Glomerular visceral epithelial cell (primary cell): ENCODE measurements around the gene DCHS2.
A peak's percentile ranks its signal among the peaks of the same experiment; 100 is the strongest.

Source experiments
- DNase-seq: peaks from one replicate; pipeline ENCODE4 v3.0.0-alpha.2; 2016; ENCODE audit errors: extremely low spot score

DCHS2 gene, protein sequence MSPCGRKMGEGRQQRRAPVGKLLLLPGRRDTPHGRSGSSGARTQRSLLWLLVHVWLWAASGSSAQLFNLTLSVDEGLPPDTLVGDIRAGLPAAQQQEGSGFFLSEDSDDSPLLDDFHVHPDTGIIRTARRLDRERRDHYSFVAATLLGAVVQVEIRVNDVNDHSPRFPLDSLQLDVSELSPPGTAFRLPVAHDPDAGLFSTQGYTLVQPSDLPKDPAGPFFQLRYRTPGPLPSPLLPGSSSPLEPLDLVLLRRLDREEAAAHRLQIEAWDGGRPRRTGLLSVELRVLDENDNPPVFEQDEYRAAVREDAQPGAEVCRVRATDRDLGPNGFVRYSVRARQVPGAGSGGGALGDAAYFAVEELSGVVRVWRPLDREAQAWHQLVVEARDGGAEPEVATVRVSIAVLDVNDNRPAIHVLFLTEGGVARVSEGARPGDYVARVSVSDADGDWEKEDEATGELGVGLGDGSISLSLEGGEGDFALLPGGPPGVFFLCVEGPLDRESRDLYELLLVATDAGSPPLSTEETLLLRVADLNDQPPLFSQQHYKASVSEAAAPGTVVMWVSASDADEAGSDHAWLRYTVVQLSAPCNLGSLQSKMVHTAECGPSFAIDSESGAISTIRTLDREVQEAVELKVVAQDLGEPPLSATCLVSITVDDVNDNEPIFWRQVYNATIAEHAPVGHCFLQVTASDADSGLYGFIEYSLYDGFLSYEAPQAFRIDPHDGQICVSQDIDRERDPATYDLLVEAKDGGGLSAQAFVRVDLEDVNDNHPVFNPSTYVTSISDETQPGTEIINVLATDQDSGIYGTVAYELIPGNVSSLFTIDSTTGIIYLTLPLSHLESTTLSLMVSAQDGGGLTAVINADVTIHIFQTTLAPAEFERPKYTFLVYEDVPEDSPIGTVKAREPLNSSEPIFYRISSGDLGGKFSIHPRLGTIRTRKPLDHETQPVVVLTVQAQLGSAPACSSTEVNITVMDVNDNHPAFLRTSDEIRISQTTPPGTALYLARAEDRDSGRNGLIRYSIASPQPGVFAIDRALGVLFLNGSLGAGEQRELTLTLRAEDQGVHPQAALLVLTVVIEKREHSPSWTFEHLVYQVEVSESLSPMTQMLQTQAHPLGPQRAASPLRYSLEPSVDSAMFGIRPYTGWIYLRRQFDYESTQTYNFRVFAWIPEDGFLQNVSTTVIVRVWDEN (N-terminal part only)

GRCh38 chr4:154491341-154492271, at the start of gene DCHS2:
Gene DCHS2, minus strand, starts transcription at chr4:154491799. Its CDS starts 444 bp downstream, at chr4:154491355.
- DNase-seq: peak; percentile 35

DNA sequence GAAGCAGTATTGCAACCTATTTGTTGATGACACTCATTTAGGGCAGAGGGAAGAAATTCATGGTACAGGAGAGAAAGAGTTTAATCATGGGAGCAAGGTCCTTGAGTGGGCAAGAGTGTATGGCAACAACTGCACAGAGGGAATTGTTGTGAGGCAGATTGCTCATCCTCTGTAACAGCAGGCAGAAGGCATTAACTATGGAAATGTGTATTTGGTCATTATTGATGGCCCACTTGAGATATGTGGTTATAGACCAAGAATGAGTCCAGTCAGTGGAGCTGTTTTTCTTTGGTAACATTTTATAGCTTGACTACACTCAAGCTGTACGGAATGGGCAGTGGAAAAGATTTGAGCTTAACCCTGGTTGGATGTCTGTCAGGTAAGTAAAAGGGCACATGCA, 42.7 kb upstream of the DCHS2 start:
- no peak for DNase-seq

GRCh38 chr4:154529728-154530519, 38.3 kb upstream of the DCHS2 start:
- no peak for DNase-seq

DNA sequence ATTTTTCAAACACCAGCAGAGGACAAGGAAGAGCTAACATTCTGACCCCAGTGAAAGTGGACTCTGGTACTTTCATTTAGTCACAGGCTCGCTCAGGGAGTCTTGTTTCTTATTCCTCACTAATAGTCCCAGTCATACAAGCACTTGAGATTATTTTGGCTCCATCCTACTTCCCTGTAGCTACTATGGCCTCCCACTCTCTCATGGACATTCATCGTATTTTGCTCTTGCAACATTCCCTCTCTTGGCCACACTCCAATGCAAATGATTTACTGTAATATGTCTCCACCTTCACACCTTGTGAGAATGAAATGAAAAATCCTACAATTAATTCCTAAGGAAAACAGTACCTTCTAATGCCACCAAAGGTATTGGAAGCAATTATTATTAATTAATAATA, 37.3 kb upstream of the DCHS2 start:
- peak; percentile 11 for DNase-seq

DNA sequence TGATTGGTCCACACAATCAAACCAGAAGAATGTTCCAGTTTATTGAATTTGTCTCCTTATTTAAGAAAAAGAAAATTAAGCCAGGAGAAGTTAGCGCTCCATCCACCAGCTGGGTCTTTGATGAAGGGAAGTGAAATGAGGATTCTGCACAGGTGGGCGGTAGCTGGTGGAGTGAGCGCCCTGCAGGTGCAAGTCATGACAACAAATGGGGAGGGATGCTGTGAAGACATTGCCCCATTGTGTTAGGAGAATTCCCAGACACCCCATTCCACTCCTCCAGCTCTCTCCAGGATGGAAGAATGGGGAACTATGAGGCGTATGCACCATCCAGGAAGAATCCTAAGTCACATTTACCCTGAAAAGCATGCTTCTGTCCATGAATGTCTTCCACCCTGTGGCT, 35.7 kb upstream of the DCHS2 start:
- no peak for DNase-seq

DNA sequence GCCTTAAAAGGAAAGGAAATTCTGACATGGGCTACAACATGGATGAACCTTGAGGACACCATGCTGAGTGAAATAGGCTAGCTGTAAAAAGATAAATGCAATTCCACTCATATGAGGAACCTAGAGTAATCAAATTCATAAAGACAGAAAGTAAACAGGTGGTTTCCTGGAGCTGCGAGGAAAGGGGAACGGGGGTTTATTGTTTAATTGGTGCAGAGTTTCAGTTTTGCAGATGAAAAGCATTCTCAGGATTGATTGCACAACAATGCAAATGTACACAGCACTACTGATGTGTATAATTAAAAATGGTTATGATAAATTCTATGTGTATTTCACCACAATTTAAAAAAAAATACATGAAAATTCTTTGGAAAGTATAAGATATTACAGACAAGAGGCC, 34.6 kb upstream of the DCHS2 start:
- no peak for DNase-seq

- no peak for DNase-seq
Measured at GRCh38 chr4:154521607-154522006, 30.0 kb upstream of the DCHS2 start.

DNA sequence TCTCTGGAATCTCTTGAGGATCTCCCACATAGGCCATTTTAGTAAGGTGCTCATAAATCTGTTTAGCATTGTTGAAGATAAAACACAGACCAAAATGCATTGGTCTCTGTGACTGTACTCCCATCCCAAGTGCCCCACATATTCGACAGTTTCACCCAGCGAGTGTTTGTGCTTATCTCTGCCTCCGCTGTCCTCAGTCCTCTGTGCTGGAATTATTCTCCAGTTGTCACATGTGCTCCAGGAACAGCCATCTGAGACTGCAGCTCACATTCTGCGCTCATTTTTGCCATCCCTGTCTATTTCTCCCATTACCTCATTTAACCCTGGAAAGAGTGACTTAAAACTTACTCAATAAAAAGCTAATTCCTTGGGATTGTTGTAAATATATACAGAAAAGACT, 27.6 kb upstream of the DCHS2 start:
- no peak for DNase-seq

DNA sequence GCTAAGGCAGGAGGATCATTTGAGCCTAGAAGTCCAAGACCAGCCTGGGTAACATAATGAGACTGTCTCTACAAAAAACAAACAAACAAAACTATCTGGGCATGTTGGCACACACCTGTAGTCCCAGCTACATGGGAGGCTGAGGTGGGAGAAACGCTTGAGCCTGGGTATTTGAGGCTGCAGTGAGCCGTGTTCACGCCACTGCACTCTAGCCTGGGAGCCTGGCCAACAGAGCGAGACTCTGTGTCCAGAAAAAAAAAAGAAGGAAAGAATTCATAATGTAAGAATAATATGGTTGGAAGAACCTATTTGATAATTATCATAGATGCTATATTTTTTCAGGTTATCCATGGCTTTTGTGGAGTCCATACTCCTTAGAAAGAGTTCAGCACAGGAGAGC, 26.0 kb upstream of the DCHS2 start:
- no peak for DNase-seq

DNA sequence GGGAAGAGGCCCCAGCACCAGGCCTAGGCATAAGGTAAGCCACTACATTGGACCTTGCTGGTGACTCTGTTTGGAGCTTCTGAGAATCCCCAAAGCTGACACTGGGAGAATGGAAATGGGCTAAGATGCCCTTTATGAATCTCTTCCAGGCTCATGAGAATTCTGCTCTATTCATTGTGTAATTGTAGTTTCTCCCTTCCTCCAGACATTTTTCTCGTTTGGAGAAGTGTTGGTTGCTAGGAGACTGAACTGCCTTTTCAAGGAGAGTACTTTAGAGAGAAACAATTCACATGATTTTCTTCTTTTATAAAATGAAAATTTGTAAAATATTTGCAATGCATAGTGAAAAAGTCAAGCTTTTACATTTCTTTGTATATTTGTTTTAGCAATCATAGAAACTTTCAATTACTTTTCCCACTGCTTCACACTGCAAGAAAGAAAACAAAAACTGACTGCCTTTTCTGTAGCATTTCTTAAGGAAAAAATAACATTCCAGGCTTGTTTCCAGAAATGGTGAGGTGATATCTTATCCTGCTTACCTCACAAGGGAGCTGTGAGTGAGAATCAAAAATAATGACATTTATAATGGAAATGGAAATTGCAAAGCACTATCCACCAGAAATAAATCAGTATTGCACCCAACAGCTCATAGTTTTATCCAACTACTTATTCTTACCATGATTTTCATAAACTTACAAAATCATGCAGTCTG, 24.9 kb upstream of the DCHS2 start:
- DNase-seq: no peak

DNA sequence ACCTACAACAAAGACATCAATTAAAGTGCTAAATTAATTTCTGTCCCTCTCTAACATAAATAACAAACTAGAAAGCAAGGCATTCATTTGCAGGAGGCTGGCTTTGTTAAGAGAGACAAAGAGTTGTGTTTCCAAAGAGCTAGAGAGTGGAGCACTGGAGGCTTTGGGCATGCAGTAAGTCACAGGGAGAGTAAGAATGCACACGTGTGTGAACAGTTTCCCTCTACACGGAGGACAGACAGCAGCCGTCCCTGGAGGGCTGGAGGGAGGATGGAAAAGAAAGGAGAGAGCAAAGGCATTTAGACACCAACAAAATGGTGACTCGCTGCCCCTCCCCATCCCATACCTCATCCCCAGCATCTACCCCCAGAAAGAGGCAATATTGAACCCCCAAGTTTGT, 20.4 kb upstream of the DCHS2 start:
- DNase-seq: no peak

GRCh38 chr4:154511548-154511947, 19.9 kb upstream of the DCHS2 start:
- DNase-seq: no peak

DNA sequence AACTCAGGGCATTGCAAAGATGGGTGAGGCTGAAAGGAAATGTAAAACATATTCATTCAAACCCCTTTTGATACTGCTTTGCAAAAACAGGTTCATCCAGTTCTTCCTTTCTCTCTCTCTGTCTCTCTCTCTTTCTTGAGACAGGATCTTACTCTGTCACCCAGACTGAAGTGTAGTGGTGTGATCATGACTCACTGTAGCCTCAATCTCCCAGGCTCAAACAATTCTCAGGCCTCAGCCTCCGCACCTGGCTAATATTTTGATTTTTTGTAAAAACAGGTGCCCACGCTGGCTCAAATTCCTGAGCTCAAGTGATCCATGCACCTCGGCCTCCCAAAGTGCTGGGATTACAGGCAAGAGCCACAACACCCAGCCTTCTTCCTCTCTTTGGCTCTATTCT, 15.6 kb upstream of the DCHS2 start:
- DNase-seq: peak; percentile 43

GRCh38 chr4:154506253-154506652, 14.7 kb upstream of the DCHS2 start:
- peak; percentile 10 for DNase-seq

DNA sequence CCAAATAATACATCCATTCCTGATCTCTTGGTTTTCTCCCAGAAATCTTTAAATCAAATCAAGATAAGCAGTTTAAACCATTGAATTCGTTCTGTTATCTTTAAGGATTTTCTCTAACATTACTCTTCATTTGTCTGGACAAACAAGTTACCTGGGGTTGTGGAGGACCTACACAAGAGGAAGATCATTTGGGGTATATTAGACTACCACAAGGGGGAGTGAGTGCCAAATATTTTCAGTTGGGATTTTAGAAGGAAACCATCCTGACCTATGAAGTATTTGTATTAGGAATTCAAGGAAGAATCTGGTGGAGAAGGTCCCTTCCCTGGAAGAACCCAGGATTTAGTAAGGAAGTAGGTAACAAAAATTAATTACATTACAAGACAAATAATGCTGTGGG, 12.0 kb upstream of the DCHS2 start:
- peak; percentile 11 for DNase-seq

DNA sequence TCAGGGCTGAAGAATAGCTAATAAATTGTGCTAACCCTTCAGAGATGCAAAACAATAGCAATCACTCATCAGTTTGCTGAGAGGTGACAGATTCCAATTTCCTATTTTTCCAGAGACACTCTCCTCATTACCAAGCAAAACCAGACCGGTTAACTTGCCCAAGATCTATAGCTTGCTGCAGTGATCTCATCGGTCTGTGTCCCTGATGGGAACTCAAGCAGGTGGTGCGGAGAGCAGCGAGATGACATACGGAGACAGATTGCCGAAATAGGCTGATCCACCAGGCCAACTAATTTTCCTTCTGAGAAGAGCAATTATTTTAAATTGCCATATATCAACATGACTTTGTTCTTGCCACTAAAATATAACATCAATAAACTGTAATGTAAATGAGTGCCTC, 10.5 kb upstream of the DCHS2 start:
- no peak for DNase-seq

DNA sequence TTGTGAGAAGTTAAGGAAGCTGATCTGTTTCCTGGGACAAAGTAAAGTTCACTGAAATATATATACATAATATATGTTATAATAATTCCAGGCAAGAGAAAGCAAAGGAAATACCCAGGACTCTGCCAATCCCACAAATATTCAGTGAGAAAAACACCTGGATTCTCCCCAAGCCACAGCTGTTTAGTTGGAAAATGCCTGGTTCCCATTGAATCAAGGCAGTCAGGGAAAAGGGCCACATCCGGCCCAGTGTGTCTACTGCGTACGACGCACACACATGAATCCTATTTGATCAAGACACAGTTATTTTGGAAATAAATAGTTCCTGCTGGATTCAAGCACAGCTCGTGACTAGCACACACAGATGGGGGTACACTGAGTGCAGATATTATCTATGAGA, 6.3 kb upstream of the DCHS2 start:
- no peak for DNase-seq

- DNase-seq: no peak
Measured at GRCh38 chr4:154495867-154496266, 4.3 kb upstream of the DCHS2 start.

DNA sequence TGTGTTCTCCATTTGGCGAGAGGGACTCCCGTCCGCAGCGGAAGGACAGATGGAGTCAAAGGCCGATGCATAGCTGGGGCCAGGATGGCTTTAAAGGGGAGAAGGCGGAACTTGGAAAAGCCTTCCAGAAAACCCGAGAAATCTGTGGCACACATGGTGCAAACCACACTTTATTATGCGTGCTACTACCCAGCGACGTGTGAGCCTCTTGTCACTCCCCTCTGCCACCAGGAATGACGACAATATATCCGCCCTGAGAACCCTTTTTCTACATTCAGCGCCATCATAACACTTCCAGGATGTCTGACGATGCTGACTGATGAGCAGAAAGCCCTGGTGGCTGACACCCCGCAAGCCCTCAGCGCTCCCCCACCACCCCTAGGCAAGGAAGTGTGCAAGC, 689 bp upstream of the DCHS2 start:
- DNase-seq: no peak
